Airway epithelial cell (primary cell): ENCODE data around the gene SHOC1. TPM values are rescaled to one million over a fixed set of nuclear protein-coding genes. Genes with fewer than 3 reads are reported as not detected.

Experiments
- total RNA-seq: library from RNA; depleted of rRNA; stranded (reverse); fragments of >200 nt; gene quantifications from 2 replicates; pipeline ENCODE4 v1.2.3, GENCODE V29; 2015

The SHOC1 gene
- 0.07 and 0.19 TPM in 2 replicates for total RNA-seq

DNA sequence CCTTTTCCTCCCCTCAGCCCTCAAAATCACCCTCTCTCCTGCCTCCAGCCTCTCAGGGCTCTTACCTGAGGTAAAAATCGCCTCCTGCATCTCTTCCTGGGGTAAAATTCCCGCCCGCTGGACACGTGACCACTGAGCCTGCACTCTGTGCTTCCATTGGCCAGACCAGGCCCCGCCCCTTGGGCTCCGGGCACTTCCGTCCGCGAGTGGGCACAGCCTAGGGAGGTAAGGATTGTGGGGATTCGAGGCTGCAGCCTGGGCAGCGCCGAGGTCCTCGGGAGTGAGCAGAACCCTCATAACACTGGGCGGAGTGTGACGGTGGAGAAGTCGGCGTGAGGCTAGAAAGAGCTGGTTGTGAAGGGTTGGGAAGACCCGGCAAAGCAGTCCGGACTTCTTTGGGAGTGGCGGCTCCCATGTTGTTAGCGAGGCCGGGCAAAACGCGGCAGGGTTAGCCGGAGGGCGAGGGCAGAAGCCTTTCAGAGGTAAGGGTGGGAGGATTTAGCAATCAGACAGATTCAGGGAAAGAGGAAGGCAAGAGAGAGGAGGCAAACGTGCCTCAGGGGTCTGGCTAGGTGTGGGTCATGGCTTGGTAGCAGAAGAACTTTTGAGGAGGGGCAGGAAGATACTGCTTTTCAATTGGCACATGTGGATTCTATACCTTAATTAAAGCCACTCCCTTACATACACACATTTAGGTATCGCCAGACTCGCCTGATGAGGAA is at the start of gene SHOC1:
SHOC1 (minus strand) TSS at position 103 of the 722 bp plus-strand sequence. CDS start 3,519 bp downstream, outside the sequence.

Other genes starting within 250 kb of the SHOC1 start
- gene PTGR1, start 195.3 kb downstream of the SHOC1 start, total RNA-seq, result 66.1 and 82.1 TPM in 2 replicates
- 7.6 and 11.3 TPM in 2 replicates for gene DNAJC25, start 163.6 kb downstream of the SHOC1 start, total RNA-seq
- gene GNG10, start 133.3 kb downstream of the SHOC1 start, total RNA-seq, result 56.9 and 66.0 TPM in 2 replicates
- 26.5 and 46.2 TPM in 2 replicates for gene UGCG, start 101.9 kb upstream of the SHOC1 start, total RNA-seq